NCI-H774 (cell line): ENCODE data around the gene OR13C3.
"Not testable (repeated sequence)": the region's sequence is repeated elsewhere in the genome, so short reads cannot be mapped to it uniquely, and the experiment has no call there.

Experiments
- DNase-seq: peaks from one replicate; lab custom pipeline; 2025; lab: John Stamatoyannopoulos, UW

The OR13C3 gene

DNA sequence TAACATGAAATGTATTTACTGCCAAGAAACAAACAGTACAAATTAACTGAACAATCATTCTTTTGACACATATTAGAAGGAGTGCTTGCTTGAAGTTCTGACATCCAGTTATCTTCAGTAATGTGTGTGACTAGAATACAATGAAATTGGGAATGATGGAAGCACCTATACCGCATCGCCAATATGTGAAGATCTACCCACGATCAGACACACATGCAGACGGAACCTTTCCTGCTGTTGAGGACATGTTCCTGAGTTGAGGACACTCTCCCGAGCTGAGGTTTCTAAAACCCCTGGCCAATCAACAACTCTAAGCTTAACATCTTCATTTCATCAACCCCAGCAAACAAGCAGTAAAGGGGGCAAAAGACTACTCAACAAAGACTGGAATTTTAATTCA lies at the start of gene OR13C3:
Gene OR13C3 (minus strand): TSS at position 101 of the 400 bp plus-strand sequence. CDS start 133 bp downstream, outside the sequence.
- DNase-seq, result no peak

DNA sequence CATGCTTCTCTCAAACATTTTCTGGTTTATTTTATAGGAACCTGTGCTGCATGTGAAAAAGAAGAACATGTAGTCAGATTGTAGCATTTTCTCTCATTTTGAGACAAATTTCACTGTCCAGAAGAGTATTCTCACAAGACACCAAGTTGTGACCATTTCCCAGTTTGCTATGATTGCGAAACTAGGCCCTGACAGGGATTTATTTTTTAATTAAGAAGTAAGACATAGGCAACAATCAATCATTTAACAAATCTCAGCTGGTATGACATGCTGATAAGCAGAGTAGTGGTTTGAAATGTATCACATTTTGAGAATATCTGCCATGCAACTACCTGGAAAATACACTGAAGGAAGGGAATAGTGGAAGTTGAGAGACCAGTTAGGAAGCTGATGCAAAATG lies 43.9 kb upstream of the OR13C3 start:
- no peak for DNase-seq

DNA sequence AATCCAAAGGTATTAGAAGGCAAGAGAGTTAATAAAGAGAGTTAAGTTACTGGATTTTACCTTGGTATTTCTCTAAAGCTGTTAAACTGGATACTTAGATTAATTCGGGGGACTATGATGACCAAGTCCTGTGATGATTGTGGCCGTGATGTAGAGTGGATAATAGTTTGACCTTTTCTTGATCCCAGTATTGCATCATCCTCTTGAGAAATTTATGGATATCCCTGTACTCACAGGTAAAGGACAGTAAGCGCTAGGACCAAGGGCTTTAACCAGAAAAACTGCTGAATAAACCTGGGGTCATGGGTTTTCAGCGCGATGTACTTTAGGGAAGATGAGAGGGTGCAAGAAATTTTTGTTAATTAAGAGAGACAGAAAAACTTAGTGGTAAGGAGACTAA lies 40.6 kb upstream of the OR13C3 start:
- DNase-seq, result no peak

DNA sequence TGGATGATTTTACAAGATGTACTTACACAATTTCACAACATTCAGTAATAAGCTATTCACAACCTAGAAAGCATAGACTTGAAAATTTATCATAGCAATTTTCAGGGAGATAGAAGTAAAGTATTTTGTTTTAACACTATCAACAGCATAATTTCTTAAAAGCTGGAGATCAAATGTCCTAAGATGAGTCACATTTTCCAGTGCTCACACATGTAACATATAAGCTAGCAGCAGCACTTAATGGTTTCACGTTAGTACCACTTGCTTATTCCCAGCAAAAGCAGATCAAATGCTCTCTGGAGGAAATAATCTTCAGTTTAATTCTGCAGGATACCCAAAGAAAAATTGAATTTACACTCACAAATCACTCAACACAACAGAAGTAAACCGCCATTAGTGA lies 38.8 kb upstream of the OR13C3 start:
- DNase-seq, result no peak

DNA sequence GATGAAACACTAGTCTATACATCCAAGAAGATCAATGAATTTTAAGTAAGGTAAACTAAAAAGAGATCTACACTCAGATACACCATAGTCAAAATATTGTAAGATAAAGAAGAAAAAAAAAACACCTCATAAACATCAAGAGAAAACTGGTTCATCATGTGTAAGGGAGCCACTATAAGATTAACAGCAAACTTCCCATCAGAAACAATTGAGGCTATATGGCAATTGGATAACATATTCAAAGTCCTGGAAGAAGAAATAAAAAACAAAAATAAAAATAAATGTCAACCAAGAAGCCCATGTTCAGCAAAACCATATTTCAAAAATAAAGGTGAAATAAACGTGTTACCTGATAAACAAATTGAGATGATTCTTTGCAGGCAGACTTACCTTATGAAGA lies 36.0 kb upstream of the OR13C3 start:
- DNase-seq, result no peak

DNA sequence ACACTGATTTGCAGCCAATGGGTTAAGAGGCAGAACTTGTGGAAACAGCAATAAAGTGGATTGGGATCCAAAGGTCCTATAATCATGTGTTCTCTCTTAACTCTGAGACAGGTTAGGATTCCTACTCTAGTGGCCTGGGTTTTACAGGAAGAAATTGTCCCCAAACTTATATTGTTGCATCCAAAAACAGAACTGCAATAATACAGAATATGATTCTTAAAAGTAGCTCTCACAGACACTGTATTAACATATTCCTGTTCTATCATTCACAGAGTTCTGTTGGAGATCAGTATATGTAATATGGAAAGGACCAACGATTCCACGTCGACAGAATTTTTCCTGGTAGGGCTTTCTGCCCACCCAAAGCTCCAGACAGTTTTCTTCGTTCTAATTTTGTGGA lies 32.2 kb upstream of the OR13C3 start, which contains the start of gene OR13C8:
Gene OR13C8 (plus strand): TSS at position 301 of the 400 bp plus-strand sequence. CDS start 0 bp downstream, at position 301.
- DNase-seq, result no peak

DNA sequence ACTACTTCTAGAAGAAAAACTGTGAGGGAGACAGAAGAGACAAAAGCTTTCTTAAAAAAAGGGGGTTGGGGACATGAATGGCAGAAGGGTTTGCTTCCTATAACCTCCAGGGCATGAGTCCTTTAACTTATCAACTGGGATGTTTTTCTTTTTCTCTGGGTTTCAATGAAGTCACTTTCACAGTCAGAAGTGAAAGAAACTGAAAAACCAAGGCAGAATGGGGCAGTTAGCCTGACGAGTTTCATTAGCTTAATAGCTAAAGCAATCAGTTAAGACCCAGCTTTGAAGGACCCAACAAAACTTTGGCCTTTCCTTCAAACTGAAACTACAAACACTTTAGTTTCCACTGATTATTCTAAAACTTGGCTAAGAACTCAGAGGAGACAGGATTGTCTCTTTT lies 27.7 kb upstream of the OR13C3 start:
- DNase-seq, result no peak

DNA sequence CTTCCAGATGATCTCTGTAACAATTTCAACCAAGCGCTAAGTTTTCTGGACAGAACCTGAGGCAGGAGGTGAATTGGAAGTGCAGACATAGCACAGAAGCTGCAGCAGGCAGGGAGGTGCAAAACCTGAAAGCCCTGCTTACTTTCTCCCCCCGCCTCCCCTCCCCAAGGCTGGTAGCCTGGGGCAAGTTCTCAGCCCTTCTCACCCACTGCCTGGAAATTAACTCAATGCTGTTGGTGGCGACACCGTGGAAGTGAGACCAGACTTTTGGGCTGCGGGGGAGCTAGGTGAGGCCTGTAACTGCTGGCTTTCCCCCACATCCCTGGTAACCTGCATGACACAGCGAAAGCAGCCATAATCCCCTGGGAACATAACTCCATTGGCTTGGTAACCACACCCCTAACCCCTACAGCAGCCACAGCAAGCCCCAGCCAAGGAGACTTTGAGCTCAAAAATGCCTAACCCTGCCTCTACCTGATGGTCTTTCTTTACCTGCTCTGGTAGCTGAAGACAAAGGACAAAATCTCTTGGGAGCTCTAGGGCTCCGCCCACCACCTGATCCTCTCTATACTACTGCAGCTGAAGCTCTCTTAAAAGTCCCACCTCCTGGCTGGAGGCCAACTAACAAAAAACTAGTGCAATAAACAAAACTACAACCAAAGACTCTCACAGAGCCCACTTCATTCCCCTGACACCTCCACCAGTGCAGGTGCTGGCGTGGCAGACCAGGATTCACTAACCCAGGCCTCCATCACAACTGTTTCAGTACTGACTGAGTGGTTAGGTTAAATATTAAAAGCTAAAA lies 20.4 kb upstream of the OR13C3 start:
- no peak for DNase-seq

DNA sequence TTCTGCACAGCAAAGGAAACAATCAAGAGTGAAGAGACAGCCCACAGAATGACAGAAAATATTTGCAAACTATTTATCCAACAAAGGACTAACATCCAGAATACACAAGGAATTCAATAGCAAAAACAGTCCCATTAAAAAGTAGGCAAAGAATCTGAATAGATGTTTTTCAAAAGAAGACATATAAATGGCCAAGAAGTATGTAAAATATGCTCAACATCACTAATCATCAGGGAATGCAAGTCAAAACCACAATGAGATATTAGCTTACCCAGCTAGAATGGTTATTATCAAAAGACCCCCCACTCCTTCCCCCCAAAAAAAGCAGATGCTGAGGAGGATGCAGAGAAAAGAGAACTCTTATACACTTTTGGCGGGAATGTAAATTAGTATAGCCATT lies 18.9 kb upstream of the OR13C3 start:
- DNase-seq, result no peak

DNA sequence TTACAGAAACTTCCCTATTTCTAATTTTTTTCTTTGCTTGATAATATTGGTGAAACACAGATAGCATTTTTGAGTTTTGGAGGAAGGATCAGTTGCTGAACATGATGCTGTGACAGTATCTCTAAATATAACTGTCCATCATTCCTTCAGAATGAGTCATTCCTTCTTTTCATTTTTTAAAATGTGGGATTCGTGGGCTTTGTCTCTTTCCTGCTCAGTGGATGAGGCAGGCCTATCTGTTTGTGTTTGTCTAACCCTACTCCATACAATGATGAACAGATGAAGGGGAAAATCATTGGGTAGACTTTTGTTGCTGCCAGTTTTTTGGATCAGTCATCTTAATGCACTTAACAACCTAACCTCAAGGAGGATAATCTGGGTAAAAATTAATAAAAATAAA lies 16.6 kb upstream of the OR13C3 start:
- DNase-seq, result no peak

DNA sequence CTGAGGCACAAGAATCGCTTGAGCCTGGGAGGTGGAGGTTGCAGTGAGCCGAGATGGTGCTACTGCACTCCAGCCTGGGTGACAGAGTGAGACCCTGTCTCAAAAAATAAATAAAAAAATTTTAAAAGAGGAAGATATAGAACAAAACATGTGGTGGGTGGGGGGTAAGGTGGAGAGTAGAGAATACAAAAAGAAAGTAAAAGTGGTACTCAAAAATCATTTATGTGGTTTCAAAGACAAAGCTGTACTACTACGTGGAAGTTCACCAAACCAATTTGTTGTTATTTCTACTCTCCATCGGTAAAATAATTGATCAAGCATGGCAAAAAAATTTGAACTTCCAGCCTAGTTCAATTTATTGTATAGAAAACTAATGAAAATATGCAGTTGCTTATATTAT lies 8.0 kb upstream of the OR13C3 start:
- DNase-seq, result no peak

DNA sequence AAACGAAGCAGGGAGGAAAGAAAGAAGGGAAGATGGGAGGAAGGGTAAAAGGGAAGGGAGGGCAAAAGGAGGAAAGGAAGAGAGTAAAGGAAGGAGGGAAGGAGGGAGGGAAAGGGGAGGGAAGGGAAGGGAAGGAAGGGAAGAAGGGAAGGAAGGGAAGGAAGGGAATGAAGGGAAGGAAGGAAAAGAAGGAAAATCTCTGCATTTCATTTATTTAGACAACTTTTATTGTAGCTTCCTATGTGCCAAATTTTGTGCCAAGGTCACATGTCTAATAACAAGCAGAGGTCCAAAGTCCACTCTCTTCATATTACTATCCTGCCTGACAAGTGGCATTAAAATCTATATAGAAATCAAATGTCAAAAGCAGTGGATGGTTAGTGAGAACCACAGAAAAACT lies 2.6 kb upstream of the OR13C3 start:
- DNase-seq, result no peak

DNA sequence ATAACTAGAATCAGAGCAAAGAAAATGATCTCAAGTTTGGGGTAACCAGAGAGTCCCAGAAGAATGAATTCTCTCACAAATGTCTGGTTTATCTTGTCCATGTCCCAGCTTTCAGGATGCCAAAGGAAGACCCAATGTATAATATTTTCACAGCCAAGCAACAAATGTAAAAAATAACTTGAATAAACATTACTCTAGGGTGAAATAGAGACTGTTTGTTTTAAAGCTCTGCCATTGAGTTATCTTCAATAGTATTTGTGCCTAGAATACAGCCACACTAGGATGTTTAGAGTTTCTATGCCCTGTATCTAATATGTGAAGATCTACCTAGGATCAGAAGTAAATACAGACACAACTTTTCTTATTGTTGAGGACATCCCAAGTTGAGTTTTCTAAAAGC lies 9.5 kb downstream of the OR13C3 start, which contains the start of gene OR13C4:
Gene OR13C4 (minus strand): TSS at position 101 of the 400 bp plus-strand sequence. CDS start 0 bp downstream, at position 101.
- DNase-seq, result no peak

DNA sequence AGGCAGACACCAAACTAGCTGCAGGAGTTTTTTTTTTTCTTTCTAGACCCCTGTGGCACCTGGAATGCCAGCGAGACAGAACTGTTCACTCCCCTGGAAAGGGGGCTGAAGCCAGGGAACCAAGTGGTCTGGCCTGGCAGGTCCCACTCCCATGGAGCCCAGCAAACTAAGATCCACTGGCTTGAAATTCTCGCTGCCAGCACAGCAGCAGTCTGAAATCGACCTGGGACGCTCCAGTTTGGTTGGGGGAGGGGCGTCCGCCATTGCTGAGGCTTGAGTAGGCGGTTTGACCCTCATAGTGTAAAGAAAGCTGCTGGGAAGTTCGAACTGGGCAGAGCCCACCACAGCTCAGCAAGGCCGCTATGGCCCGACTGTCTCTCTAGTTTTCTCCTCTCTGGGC lies 16.4 kb downstream of the OR13C3 start:
- DNase-seq, result not testable (repeated sequence)

DNA sequence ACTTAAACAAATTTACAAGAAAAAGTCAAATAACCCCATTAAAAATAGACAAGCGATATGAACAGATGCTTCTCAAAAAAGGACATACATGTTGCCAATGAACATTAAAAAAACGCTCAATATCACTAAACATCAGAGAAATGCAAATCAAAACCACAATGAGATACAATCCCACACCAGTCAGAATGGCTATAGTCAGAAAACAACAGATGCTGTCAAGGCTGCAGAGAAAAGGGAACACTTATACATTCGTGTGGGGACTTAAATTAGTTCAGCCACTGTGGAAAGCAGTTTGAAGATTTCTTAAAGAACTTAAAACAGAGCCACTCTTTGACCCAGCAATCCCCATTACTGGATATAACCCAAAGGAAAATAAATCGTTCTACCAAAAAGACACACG lies 21.8 kb downstream of the OR13C3 start:
- DNase-seq, result no peak

DNA sequence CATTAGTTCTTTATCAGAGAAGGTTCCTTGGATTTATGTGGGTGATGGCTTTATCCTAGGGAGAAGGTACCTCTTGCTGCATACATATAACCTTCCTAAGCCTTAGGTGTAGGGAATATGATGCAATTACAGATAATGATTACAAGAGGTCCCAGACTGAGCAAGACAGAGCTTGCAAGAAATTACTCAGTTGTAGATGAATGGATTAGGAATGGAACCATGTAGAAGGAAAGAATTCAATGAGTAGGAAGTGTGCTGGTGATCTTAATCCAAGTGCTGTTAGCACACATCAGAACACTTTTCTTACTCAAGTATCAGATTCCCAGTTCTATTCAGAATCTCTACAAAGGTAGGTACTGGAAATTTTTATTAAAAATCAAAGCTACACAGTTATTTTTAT lies 30.1 kb downstream of the OR13C3 start:
- DNase-seq, result no peak

DNA sequence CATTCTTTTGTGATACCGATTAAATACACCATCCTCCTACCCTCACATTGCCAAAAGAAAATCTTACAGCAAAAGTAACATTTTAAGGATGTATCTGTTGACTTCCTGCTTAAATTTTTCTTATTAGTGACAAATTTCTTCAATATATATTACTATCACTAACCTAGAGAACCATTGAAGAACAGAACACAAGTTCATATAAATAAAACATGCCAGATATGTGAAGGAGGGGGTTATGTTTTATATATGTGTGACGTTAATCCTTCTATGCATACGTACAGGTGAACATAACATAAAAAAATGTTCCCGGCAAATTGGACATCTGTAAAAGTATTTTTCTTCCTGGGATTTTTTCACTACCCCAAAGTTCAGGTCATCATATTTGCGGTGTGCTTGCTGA lies 32.7 kb downstream of the OR13C3 start, which contains the start of gene OR13F1:
Gene OR13F1 (plus strand): TSS at position 301 of the 400 bp plus-strand sequence. CDS start 0 bp downstream, at position 301.
- DNase-seq, result no peak

DNA sequence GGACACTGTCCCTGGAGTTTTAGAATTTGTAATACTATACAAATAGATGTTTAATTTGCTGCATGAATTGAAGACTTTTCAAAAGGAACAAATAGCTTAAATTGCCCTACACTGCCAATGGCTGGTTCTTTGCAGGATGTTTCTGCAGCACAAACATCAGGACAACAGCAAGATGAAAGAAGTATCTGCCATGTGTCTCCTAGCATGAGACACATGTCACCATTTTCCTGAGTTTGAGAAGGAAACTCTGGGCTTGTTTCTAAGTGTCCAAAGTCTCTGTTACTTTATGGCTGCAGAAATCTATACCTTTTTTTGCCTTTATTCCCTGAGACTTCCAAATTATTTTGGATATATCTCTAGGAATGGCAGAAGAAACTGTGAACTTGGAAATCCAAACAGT lies 33.2 kb downstream of the OR13C3 start:
- no peak for DNase-seq

DNA sequence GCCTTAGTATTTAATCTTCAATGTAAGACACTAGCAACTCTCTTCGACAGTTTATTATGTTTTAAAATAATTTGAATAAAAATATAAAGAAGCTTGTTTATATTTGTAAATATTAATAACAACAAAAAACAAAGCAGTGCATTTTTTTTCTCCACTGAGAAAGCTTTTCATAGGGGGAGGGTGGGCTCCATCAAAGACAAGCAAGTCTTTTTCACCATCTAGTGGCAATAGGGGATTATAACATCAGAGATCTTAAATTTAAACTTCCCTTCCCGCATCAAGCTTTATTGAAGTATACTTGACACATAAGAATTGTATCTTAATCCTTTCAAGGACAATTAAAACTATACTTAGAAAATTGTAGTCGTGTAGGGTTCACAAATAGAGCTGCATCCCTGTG lies 41.8 kb downstream of the OR13C3 start:
- DNase-seq, result no peak
